ENCODE measurements around the gene GH1.
A peak's percentile ranks its signal among the peaks of the same experiment; 100 is the strongest.

GH1 gene

GRCh38 chr17:63962298-63962744 lies 43.7 kb upstream of the GH1 start:
- H3K27me3 ChIP-seq (ENCODE audit: insufficient read depth, low read length): no peaks in the 10 kb centered on the region
- H3K9me2 ChIP-seq (ENCODE audit: low read depth, low read length): no peaks in the 10 kb centered on the region
- peaks cover 16% of the 10 kb centered on the region for H3K4me1 ChIP-seq (ENCODE audit: insufficient read depth, low read length, severe bottlenecking)
- no peak overlapping the region for H3K4me3 ChIP-seq (ENCODE audit: low read depth, low read length, poor library complexity, severe bottlenecking)
- TF ChIP-seq EZH2 (IDR thresholded peaks at IDR 0.05; ENCODE audit: borderline replicate concordance, low read length) (no peak), CTCF (IDR thresholded peaks at IDR 0.05; ENCODE audit: low read length) (no peak)
- H3K9ac ChIP-seq (ENCODE audit: low read length): no peak overlapping the region
- no peaks in the 10 kb centered on the region for H4K20me1 ChIP-seq (ENCODE audit: insufficient read depth, low read length)
- no peak overlapping the region for H3K27ac ChIP-seq (ENCODE audit: low read depth, low read length, poor library complexity, severe bottlenecking)
- no peak overlapping the region for H2AFZ ChIP-seq (ENCODE audit: low read length)
- no peaks in the 10 kb centered on the region for H3F3A ChIP-seq (ENCODE audit: insufficient read depth, low read length)
- no peaks in the 10 kb centered on the region for H3K9me3 ChIP-seq (ENCODE audit: low read length)
- H3K79me2 ChIP-seq (ENCODE audit: insufficient read depth, low read length): no peaks in the 10 kb centered on the region
- H3K4me2 ChIP-seq (ENCODE audit: low read length): no peak overlapping the region
- no peaks in the 10 kb centered on the region for H3K36me3 ChIP-seq (ENCODE audit: insufficient read depth, low read length)

DNA sequence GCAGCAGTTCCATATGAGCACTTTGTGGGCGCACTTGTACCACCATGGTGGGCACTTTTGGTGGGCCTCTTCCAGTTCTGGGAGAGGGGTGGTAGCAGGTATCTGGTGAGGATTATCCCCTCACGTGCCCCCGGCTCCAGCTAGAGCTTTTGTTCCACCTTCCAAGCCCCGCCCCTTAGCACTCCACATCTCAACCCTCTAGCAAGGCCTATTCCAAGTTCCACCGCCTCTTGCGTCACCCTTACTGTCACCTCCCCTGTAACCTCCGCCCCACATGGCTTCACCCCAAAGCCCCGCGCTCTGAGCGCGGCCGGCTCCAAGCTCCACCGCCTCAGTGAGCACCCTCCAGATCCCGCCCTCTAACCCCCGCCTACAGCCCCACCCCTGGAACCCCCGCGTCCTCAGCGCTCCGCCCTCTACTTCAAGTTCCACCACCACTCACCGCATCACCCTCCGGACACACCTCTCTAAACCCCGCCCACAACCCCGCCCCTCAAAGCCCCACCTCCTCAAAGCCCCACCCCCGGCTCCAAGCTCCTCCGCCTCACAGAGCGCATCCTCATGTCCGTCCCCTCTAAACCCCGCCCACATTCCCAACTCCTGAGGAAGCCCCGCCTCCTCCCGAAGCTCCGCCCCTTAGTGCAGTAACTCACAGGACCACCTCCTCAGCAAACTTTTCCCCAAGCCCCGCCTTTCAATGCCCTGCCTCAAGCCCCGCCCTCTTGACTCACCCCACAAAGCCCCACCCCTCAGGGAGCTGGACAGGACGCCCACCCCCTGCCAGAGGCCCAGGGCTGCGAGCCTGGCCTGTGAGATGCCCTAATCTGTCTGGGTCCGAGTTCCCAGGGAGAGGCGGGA lies 42.9 kb upstream of the GH1 start:
- TF ChIP-seq EZH2 (IDR thresholded peaks at IDR 0.05; ENCODE audit: borderline replicate concordance, low read length) (no peak), CTCF (IDR thresholded peaks at IDR 0.05; ENCODE audit: low read length) (no peak)
- Histone ChIP-seq H3K9ac (ENCODE audit: low read length) (peak overlapping the region; percentile 63), H3K9me3 (ENCODE audit: low read length) (no peaks in the 10 kb centered on the region), H3K4me2 (ENCODE audit: low read length) (peak overlapping the region; percentile 92), H4K20me1 (ENCODE audit: insufficient read depth, low read length) (no peaks in the 10 kb centered on the region), H3K9me2 (ENCODE audit: low read depth, low read length) (no peaks in the 10 kb centered on the region), H3K79me2 (ENCODE audit: insufficient read depth, low read length) (no peaks in the 10 kb centered on the region), H3K27ac (ENCODE audit: low read depth, low read length, poor library complexity, severe bottlenecking) (no peak overlapping the region), H3K36me3 (ENCODE audit: insufficient read depth, low read length) (no peaks in the 10 kb centered on the region), H3K4me3 (ENCODE audit: low read depth, low read length, poor library complexity, severe bottlenecking) (peak overlapping the region; percentile 66), H3F3A (ENCODE audit: insufficient read depth, low read length) (no peaks in the 10 kb centered on the region), H3K27me3 (ENCODE audit: insufficient read depth, low read length) (no peaks in the 10 kb centered on the region), H2AFZ (ENCODE audit: low read length) (no peak overlapping the region), H3K4me1 (ENCODE audit: insufficient read depth, low read length, severe bottlenecking) (peaks cover 16% of the 10 kb centered on the region)

DNA sequence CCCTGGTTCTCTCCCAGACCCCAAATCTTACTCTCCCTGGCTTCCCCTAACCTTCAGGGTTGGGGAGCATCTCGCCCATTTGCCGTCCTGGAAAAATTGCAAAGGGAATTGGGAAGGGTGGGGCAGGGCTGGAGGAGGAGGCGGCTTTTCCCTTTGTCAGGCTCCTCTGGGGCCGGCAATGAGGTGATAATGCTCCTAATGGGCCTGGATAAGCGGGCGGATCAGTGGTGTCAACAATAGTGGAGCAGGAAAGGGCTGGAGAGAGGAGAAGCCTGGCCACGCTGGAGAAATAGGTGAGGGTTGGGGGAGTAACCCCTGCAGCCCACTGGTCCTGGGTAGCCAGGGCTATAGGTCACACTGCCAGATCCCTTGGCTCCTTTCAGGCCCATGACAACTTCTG lies 41.8 kb upstream of the GH1 start:
- Histone ChIP-seq H3K4me1 (ENCODE audit: insufficient read depth, low read length, severe bottlenecking) (peaks cover 17% of the 10 kb centered on the region), H3K9me3 (ENCODE audit: low read length) (no peaks in the 10 kb centered on the region), H4K20me1 (ENCODE audit: insufficient read depth, low read length) (no peaks in the 10 kb centered on the region), H2AFZ (ENCODE audit: low read length) (no peak overlapping the region), H3K36me3 (ENCODE audit: insufficient read depth, low read length) (no peaks in the 10 kb centered on the region), H3F3A (ENCODE audit: insufficient read depth, low read length) (no peaks in the 10 kb centered on the region), H3K9me2 (ENCODE audit: low read depth, low read length) (no peaks in the 10 kb centered on the region), H3K27ac (ENCODE audit: low read depth, low read length, poor library complexity, severe bottlenecking) (no peak overlapping the region), H3K9ac (ENCODE audit: low read length) (peak overlapping the region; percentile 63; the same call in 1 of the 2 replicates), H3K27me3 (ENCODE audit: insufficient read depth, low read length) (no peaks in the 10 kb centered on the region), H3K4me3 (ENCODE audit: low read depth, low read length, poor library complexity, severe bottlenecking) (peak overlapping the region; percentile 66), H3K79me2 (ENCODE audit: insufficient read depth, low read length) (no peaks in the 10 kb centered on the region), H3K4me2 (ENCODE audit: low read length) (peak overlapping the region; percentile 92)
- TF ChIP-seq EZH2 (IDR thresholded peaks at IDR 0.05; ENCODE audit: borderline replicate concordance, low read length) (no peak), CTCF (IDR thresholded peaks at IDR 0.05; ENCODE audit: low read length) (no peak)

Data from OCI-LY1 (cell line).